ENCODE measurements around the gene ARHGEF19. TPM values are rescaled to one million over a fixed set of nuclear protein-coding genes. Genes with fewer than 3 reads are reported as not detected.
"Not testable (repeated sequence)": the region's sequence is repeated elsewhere in the genome, so short reads cannot be mapped to it uniquely, and the experiment has no call there.

Gene ARHGEF19
- total RNA-seq, 1 experiment from 2014 or later, result 7.7 TPM

- intact Hi-C loops (cut with micrococcal nuclease; ENCODE audit: unreplicated experiment), result no loop called here
- H3K4me1 ChIP-seq, result no peaks in the 10 kb centered on the region
- no TSS peak for BruUV-seq (replicated peaks)
- H3K27ac Mint-ChIP-seq (ENCODE audit: unreplicated experiment), result no peak overlapping the region
- no peak for DNase-seq
- no peak overlapping the region for H3K4me3 Mint-ChIP-seq (ENCODE audit: unreplicated experiment)
- H3K36me3 Mint-ChIP-seq (ENCODE audit: insufficient read depth, unreplicated experiment), result no peaks in the 10 kb centered on the region
- TF ChIP-seq CTCF (IDR thresholded peaks at IDR 0.05; ENCODE audit: insufficient read depth in 1 of 2, low read depth in 1 of 2, low read length in 1 of 2, severe bottlenecking in 1 of 2, unreplicated experiment in 1 of 2), result no peak
- H3K27me3 ChIP-seq (replicated peaks; ENCODE audit: control insufficient read depth, insufficient read depth, low read length), result no peaks in the 10 kb centered on the region
- ChIA-PET POLR2A (no interaction called here), CTCF (no interaction called here)
- H3K36me3 ChIP-seq (ENCODE audit: control insufficient read depth, insufficient read depth, low read length), result no peaks in the 10 kb centered on the region
- H3K4me3 ChIP-seq (ENCODE audit: low read depth, low read length), result no peak overlapping the region
- H3K9me3 ChIP-seq, result no peaks in the 10 kb centered on the region
- H3K27me3 Mint-ChIP-seq (ENCODE audit: insufficient read depth, unreplicated experiment), result peaks cover 6% of the 10 kb centered on the region
- no peaks in the 10 kb centered on the region for H3K4me1 Mint-ChIP-seq (ENCODE audit: low read depth, unreplicated experiment)
- H3K9me3 Mint-ChIP-seq (ENCODE audit: unreplicated experiment), result peaks cover 14% of the 10 kb centered on the region
Observed at GRCh38 chr1:16224472-16224871, 12.0 kb upstream of the ARHGEF19 start.

- POLR2A ChIA-PET; H3K4me3 Mint-ChIP-seq (ENCODE audit: unreplicated experiment); H3K9me3 ChIP-seq; H3K36me3 Mint-ChIP-seq (ENCODE audit: insufficient read depth, unreplicated experiment); intact Hi-C loops (cut with micrococcal nuclease; ENCODE audit: unreplicated experiment); H3K4me1 Mint-ChIP-seq (ENCODE audit: low read depth, unreplicated experiment); H3K27me3 ChIP-seq (replicated peaks; ENCODE audit: control insufficient read depth, insufficient read depth, low read length); CTCF ChIA-PET; H3K4me3 ChIP-seq (ENCODE audit: low read depth, low read length); DNase-seq; BruUV-seq (replicated peaks); H3K27ac Mint-ChIP-seq (ENCODE audit: unreplicated experiment); H3K4me1 ChIP-seq; H3K36me3 ChIP-seq (ENCODE audit: control insufficient read depth, insufficient read depth, low read length); H3K27me3 Mint-ChIP-seq (ENCODE audit: insufficient read depth, unreplicated experiment): not testable (repeated sequence)
- peaks cover 14% of the 10 kb centered on the region for H3K9me3 Mint-ChIP-seq (ENCODE audit: unreplicated experiment)
Observed at GRCh38 chr1:16222716-16223115, 10.3 kb upstream of the ARHGEF19 start.

- POLR2A ChIA-PET, result no interaction called here
- Mint-ChIP-seq H3K36me3 (ENCODE audit: insufficient read depth, unreplicated experiment) (no peaks in the 10 kb centered on the region), H3K4me1 (ENCODE audit: low read depth, unreplicated experiment) (no peaks in the 10 kb centered on the region), H3K4me3 (ENCODE audit: unreplicated experiment) (no peak overlapping the region), H3K27me3 (ENCODE audit: insufficient read depth, unreplicated experiment) (peaks cover 6% of the 10 kb centered on the region), H3K9me3 (ENCODE audit: unreplicated experiment) (peaks cover 14% of the 10 kb centered on the region), H3K27ac (ENCODE audit: unreplicated experiment) (no peak overlapping the region)
- CTCF ChIA-PET, result no interaction called here
- no peaks in the 10 kb centered on the region for H3K27me3 ChIP-seq (replicated peaks; ENCODE audit: control insufficient read depth, insufficient read depth, low read length)
- no TSS peak for BruUV-seq (replicated peaks)
- H3K4me3 ChIP-seq (ENCODE audit: low read depth, low read length), result no peak overlapping the region
- no peaks in the 10 kb centered on the region for H3K36me3 ChIP-seq (ENCODE audit: control insufficient read depth, insufficient read depth, low read length)
- no peak for TF ChIP-seq CTCF (IDR thresholded peaks at IDR 0.05; ENCODE audit: insufficient read depth in 1 of 2, low read depth in 1 of 2, low read length in 1 of 2, severe bottlenecking in 1 of 2, unreplicated experiment in 1 of 2)
- no peaks in the 10 kb centered on the region for H3K4me1 ChIP-seq
- no peak for DNase-seq
- no peaks in the 10 kb centered on the region for H3K9me3 ChIP-seq
- intact Hi-C loops (cut with micrococcal nuclease; ENCODE audit: unreplicated experiment), result no loop called here
Observed at GRCh38 chr1:16221499-16221898, 9.0 kb upstream of the ARHGEF19 start.

GRCh38 chr1:16219968-16220500 lies 7.6 kb upstream of the ARHGEF19 start:
- no peaks in the 10 kb centered on the region for H3K36me3 ChIP-seq (ENCODE audit: control insufficient read depth, insufficient read depth, low read length)
- no peak overlapping the region for H3K27ac Mint-ChIP-seq (ENCODE audit: unreplicated experiment)
- BruUV-seq (replicated peaks), result no TSS peak
- no peak overlapping the region for H3K4me3 Mint-ChIP-seq (ENCODE audit: unreplicated experiment)
- no peaks in the 10 kb centered on the region for H3K4me1 ChIP-seq
- ChIA-PET POLR2A (interaction anchor here (1.1 kb wide), 1 partner anchor 13 kb away, joined by 3 read pairs; no protein-coding TSS in a partner anchor), CTCF (no interaction called here)
- H3K36me3 Mint-ChIP-seq (ENCODE audit: insufficient read depth, unreplicated experiment), result peaks cover 6% of the 10 kb centered on the region
- H3K4me1 Mint-ChIP-seq (ENCODE audit: low read depth, unreplicated experiment), result no peaks in the 10 kb centered on the region
- peaks cover 14% of the 10 kb centered on the region for H3K9me3 Mint-ChIP-seq (ENCODE audit: unreplicated experiment)
- H3K4me3 ChIP-seq (ENCODE audit: low read depth, low read length), result no peak overlapping the region
- TF ChIP-seq CTCF (IDR thresholded peaks at IDR 0.05; ENCODE audit: insufficient read depth in 1 of 2, low read depth in 1 of 2, low read length in 1 of 2, severe bottlenecking in 1 of 2, unreplicated experiment in 1 of 2), result no peak
- intact Hi-C loops (cut with micrococcal nuclease; ENCODE audit: unreplicated experiment), result no loop called here
- H3K9me3 ChIP-seq, result no peaks in the 10 kb centered on the region
- H3K27me3 ChIP-seq (replicated peaks; ENCODE audit: control insufficient read depth, insufficient read depth, low read length), result no peaks in the 10 kb centered on the region
- H3K27me3 Mint-ChIP-seq (ENCODE audit: insufficient read depth, unreplicated experiment), result peaks cover 6% of the 10 kb centered on the region
- no peak for DNase-seq
